Panc1 (cell line): ENCODE data around the gene R3HDM2.

Source experiments
- CTCF ChIP-seq: fragments of 450-650 bp; IDR thresholded peaks from 2 replicates; pipeline ENCODE4 v1.5.1; 2017; ENCODE audit warnings: mild to moderate bottlenecking
- POLR2AphosphoS5 ChIP-seq: IDR thresholded peaks from 2 replicates; pipeline ENCODE4 v1.6.1; 2012; ENCODE audit warnings: mild to moderate bottlenecking, low read depth, low read length, moderate library complexity
- REST ChIP-seq, 2 experiments: IDR thresholded peaks; 2 replicates each; pipeline ENCODE4 v1.6.1; 2011 to 2012; ENCODE audit warnings: low read depth in 2 of 2, control low read depth in 1 of 2, low read length in 1 of 2, mild to moderate bottlenecking in 1 of 2, moderate library complexity in 1 of 2; ENCODE audit not compliant: insufficient read depth in 1 of 2
- SIN3A ChIP-seq: IDR thresholded peaks from 2 replicates; pipeline ENCODE4 v1.6.1; 2012; ENCODE audit warnings: low read depth, mild to moderate bottlenecking, low read length, moderate library complexity, borderline replicate concordance; ENCODE audit not compliant: insufficient read depth

- no peak for TF ChIP-seq CTCF
- no peak for TF ChIP-seq POLR2AphosphoS5
- TF ChIP-seq REST (IDR thresholded peaks at IDR 0.05; ENCODE audit: insufficient read depth in 1 of 2, low read depth in 2 of 2, low read length in 1 of 2): no peak
- no peak for TF ChIP-seq SIN3A
These were observed 23.3 kb upstream of the R3HDM2 start for GRCh38 chr12:57454213-57454565.
